NCI-H524 (cell line): ENCODE results near the gene SF3B6.
"Not testable (repeated sequence)": the region's sequence is repeated elsewhere in the genome, so short reads cannot be mapped to it uniquely, and the experiment has no call there.

Experiments
- DNase-seq, 2 experiments: peaks; one replicate each; lab custom pipeline; 2025; lab: John Stamatoyannopoulos, UW

Gene SF3B6

GRCh38 chr2:24093270-24093669 lies 17.1 kb upstream of the SF3B6 start:
- not testable (repeated sequence) for DNase-seq

DNA sequence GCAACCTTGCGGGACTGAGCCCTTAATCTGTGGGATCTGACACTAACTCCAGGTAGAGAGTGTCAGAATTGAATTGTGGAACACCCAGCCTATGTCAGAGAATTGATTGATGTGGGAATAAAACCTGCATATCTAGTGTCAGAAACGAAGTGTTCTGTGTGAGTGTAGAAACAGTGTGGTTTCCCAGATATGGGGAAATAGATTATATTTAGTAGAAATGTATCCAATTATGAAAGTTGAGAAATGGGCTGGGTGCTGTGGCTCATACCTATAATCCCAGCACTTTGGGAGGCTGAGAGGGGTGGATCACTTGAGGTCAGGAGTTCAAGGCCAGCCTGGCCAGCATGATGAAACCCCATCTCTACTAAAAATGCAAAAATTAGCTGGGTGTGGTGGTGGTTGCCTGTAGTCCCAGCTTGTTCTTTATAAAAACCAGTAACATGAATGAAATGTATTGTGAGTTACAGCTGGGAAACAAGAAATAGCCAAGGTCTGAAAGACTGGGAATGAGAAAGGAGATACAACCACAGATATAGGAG lies 12.8 kb upstream of the SF3B6 start:
- no peak for DNase-seq

- no peak for DNase-seq
Observed at GRCh38 chr2:24087032-24087431, 10.9 kb upstream of the SF3B6 start.

GRCh38 chr2:24086241-24086640 lies 10.1 kb upstream of the SF3B6 start:
- DNase-seq, result no peak

- no peak for DNase-seq
Observed at GRCh38 chr2:24085200-24085489, 9.0 kb upstream of the SF3B6 start.

GRCh38 chr2:24084386-24085199 lies 8.5 kb upstream of the SF3B6 start, which contains the start of gene TP53I3:
TP53I3 (minus strand) TSS chr2:24084834; CDS start chr2:24084326, 508 bp downstream.
- peak; percentile 88 for DNase-seq

- peak; percentile 88 to 95 for DNase-seq
Observed at GRCh38 chr2:24083567-24084385, 7.7 kb upstream of the SF3B6 start.

DNA sequence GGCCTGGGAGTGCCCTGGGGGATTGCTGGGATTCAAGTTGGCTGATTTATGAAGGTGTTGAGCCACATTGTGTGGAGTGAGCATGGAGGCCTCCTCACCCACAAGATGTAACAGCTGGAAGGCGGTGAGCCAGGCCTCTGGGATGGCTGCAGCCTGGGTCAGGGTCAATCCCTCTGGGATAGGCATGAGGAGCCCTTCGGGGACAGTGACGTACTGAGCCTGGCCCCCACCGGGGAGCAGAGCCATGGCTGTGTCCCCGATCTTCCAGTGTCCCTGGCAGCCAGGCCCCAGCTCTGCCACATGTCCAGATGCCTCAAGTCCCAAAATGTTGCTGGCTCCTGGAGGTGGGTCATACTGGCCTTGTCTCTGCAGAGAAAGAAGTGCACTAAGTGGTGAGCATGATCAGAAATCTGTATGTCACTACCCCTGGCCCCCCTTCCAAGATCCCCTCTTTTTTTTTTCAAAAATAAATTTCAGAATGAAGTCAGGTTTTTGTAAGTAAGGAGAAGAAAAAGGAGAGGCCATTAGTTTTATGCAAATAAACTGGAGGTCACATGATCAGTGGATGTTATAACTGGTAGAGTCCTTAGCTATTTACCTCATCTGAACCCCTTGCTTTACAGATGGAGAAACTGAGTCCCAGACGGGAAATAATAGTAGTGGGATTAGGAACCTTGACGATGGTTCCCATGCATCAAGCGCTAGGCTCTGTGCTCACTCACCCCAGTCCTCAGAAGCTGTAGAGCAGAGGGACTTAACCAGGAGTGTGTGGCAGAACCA lies 6.9 kb upstream of the SF3B6 start:
- DNase-seq, result peak in 1 of 2 experiments; percentile 28

GRCh38 chr2:24080701-24081100 lies 4.6 kb upstream of the SF3B6 start:
- peak in 1 of 2 experiments; percentile 44 for DNase-seq

- no peak for DNase-seq
Observed at GRCh38 chr2:24077879-24078278, 1.8 kb upstream of the SF3B6 start.

- no peak for DNase-seq
Observed at GRCh38 chr2:24077535-24077877, 1.4 kb upstream of the SF3B6 start.

GRCh38 chr2:24076849-24077534 lies 866 bp upstream of the SF3B6 start:
- DNase-seq, result no peak

DNA sequence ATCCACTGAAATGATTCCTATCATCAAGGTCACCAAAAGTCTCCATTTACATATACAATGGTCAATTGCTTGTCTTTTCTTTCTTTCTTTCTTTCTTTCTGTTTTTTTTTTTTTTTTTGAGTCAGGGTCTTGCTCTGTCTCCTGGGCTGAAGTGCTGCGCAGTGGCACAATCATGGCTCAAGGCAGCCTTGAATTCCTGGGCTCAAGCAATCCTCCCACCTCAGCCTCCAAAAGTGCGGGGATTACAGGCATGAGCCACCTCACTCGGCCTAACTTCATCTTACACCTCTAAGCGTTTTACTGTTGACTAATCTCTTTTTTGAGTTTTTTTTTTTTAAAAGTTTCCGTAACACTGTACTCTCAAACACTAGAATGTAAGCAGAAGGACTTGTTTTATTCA lies 867 bp downstream of the SF3B6 start:
- DNase-seq, result no peak

DNA sequence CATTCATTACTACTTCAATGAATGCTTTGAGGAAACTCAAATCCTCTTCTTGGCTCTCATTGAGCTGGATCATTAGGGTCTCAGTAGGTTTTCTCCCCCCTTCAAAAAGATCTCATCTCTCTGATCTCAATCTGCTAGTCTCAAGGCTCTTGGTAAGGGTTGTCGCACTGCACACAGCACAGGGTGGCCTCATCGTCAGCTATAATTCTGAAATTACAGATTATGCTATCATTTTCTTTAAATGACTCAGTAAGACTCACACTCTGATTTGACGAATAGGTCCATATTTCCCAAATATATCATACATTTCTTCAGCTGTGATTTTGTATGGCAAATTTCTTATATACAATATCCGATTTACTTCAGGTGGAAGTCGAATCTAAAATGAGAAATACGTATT lies 2.3 kb downstream of the SF3B6 start:
- DNase-seq, result no peak

DNA sequence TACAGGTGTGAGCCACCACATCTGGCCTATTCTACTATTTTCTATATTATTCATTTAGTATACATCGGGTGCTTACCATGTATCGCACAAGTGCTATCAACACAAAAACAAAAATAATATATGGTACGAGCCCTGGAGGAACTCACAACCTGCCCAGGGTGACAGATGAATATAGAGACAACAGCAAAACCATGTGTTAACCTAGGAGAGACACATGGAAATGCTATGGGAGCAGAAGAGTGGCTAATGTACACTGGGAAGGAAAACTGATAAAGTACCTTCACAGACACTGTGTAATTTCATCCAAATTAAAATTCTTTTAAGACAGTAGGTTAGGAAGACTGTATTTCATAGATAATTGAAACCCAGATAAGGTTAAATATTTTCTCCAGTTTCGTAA lies 3.9 kb downstream of the SF3B6 start:
- no peak for DNase-seq

DNA sequence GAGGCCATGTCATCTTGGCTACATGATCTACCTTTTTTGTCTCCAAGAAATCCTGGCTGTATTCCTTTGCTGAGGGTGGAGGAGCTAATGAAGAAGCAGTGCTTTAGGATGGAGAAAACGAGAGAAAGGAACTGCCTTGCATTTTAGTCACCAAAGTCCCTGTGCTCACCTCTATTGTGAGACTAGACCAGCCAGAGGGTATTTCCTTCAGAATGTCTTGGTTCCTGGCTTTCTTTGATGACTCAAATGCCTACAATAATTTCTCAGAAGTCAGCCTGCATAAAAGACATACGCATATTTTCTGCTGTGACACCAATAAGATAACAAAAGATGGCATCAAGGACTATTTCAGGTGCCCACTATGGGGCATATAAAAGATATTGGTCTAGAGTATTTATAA lies 10.8 kb downstream of the SF3B6 start:
- DNase-seq, result no peak

- no peak for DNase-seq
Observed at GRCh38 chr2:24058564-24059271, 17.4 kb downstream of the SF3B6 start.

GRCh38 chr2:24055750-24056149 lies 20.4 kb downstream of the SF3B6 start:
- no peak for DNase-seq

- DNase-seq, result no peak
Observed at GRCh38 chr2:24054366-24055010, 21.6 kb downstream of the SF3B6 start.

- no peak for DNase-seq
Observed at GRCh38 chr2:24052951-24053350, 23.2 kb downstream of the SF3B6 start.

GRCh38 chr2:24051833-24052232 lies 24.3 kb downstream of the SF3B6 start:
- DNase-seq, result no peak
